Fibroblast of upper back skin (primary cell): ENCODE data around the gene TMOD1.
"Not testable (repeated sequence)": the region's sequence is repeated elsewhere in the genome, so short reads cannot be mapped to it uniquely, and the experiment has no call there.

Experiments used
- DNase-seq: peaks from one replicate; pipeline ENCODE4 v3.0.0-alpha.2; 2013

TMOD1 gene

DNA sequence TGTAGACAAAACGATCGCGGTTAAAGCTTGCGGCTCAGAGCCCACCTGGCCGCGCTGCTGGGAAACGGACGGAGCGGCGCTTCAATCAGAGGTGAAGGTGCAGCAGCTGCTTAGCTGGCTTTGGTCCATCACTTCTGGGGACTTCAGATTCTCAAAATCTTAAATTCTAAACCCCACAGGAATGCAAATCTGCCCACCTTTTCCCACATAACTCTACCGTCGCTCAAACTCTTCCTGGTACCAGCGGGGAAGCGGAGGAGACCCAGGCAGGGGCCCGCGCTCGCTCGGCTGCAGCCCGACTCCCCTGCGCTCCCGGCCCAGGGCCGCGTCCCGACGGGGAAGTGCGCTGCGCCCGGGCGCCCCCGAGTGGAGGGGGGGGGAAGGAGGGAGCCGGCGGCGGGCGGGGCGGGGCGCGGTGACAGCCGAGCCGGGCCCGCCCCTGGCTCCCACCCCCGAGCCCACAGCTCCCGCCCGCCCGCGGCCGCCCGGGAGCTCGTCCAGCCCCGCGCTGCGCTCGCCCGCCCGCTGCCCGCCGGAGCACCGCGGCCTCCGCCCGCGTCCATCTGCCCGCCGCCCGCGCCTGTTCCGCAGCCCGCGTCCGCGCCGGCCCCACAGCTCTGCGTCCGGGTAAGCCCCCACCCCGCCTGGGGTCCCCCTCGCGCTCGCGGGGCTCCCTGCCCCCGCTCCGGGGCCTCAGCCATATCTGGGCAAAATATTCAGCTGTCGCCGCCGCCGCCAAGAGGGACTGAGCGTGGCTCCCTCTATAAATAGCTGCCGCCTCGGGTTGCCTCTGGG is at the start of gene TMOD1:
TSS of gene TMOD1 (plus strand) at position 490 of the 795 bp plus-strand sequence. CDS start 22,523 bp downstream, outside the sequence.
- no peak for DNase-seq

DNA sequence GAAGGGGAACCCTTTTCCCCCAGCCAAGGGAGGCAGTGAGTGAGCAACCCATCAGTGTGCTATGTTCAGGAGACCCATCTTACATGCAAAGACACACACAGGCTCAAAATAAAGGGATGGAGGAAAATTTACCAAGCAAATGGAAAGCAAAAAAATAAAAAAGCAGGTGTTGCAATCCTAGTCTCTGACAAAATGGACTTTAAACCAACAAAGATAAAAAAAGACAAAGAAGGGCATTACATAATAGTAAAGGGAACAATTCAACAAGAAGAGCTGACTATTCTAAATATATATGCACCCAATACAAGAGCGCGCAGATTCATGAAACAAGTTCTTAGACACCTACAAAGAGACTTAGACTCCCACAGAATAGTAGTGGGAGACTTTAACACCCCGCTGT is 47.9 kb upstream of the TMOD1 start:
- not testable (repeated sequence) for DNase-seq

DNA sequence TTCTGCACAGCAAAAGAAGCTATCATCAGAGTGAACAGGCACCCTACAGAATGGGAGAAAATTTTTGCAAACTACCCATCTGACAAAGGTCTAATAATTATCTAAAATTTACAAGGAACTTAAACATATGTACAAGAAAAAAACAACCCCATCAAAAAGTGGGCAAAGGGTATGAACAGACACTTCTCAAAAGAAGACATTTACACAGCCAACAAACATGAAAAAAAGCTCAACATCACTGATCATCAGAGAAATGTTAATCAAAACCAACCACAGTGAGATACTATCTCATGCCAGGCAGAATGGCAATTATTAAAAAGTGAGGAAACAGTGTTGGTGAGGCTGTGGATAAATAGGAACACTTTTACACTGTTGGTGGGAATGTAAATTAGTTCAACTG is 44.6 kb upstream of the TMOD1 start:
- not testable (repeated sequence) for DNase-seq

DNA sequence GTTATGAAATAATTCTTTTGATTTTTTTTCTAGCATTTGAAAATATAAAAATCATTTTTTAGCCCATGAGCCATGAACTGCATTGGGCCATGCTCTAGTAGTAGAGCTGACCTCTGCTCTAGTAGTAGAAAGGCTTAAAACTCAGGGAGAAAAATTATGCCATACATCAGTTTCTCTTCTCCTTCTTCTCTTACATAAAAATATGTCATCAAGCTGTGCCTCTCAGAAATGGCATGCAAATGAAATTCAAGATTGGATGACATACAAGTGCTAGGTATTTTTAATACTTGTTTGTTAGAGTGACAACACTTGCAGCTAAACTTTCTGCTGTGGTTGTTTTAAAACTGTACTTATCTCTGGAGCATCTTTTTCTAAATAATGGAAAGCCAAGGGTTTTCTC is 42.1 kb upstream of the TMOD1 start:
- DNase-seq = no peak

- no peak for DNase-seq
Measured at GRCh38 chr9:97462159-97462558, 39.3 kb upstream of the TMOD1 start.

GRCh38 chr9:97462914-97463313 is 38.6 kb upstream of the TMOD1 start:
- DNase-seq = no peak

GRCh38 chr9:97468658-97469448 is 32.6 kb upstream of the TMOD1 start:
- peak; percentile 51 for DNase-seq

- DNase-seq = no peak
Measured at GRCh38 chr9:97470076-97470475, 31.4 kb upstream of the TMOD1 start.

DNA sequence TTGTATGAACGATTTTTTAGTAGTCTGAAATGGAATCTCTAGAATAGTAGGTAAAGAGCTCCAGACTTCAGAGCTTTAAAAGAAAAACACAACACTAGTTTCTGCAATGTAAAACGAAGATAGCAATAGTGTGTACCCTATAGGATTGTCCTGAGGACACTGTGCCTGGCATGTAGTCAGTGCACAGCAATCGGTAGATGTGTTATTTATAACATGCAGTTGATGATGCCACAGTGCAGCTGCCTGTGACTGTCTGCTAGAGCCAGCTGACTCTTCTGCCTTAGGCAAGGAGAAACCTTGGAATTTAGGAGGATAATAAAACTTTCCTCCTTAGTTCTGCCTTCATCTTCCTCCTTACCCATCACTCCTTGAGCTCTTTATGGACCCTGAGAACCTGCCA is 27.7 kb upstream of the TMOD1 start:
- DNase-seq = no peak

- DNase-seq = no peak
Measured at GRCh38 chr9:97474372-97474925, 27.0 kb upstream of the TMOD1 start.

GRCh38 chr9:97475059-97475458 is 26.4 kb upstream of the TMOD1 start:
- no peak for DNase-seq

GRCh38 chr9:97478301-97478981 is 23.0 kb upstream of the TMOD1 start:
- no peak for DNase-seq

DNA sequence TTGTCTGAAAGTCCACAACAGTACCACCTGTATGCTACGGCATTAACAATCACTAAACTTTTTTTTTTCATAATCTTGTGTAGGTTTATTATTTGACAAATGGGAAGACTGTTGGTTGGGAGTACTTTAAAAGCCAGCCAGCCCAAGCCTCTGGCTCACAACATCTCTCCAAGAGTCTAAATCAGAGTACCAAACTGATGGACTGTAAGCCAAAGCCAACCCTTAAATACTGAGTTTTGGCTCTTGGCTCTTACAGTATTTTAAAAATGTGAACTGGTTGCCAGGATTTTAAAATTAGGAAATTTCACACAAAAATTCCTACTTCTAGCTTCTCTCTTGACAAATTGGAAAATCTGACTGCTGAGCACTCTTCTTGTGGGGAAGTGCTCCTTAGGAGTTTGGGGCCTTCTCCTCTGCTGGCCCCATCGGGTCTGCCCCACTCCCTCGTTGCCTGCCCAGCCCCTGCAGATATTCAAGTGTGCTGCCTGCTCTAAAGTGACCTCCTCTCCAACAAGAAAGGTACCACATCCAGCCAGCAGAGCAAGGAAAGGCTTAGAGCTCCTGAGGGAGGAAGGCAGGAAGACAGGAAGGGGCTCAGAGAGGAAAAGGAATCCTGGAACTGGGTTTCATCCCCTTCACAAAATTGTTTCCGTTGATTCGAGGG is 21.8 kb upstream of the TMOD1 start:
- no peak for DNase-seq

DNA sequence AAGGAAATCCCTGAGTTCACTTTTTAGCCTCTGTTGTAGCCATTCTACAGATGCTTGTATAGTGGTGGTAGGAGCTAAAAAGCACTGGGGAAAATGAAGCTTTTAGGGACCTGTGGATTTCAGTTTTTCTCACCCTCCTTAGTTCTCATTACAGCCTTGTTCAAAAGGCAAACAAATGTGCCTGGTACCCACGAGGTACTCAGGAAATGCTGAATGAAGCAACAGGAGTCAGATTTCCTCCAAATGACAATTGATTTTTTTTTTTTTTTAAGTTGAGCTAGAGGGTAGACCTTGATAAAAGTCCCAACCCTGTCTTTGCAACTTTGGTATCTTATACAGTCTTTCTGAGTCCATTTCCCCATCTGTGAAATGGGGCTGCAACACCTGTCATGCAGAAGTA is 21.3 kb upstream of the TMOD1 start:
- DNase-seq = no peak

GRCh38 chr9:97480749-97481148 is 20.7 kb upstream of the TMOD1 start:
- DNase-seq = peak; percentile 18

DNA sequence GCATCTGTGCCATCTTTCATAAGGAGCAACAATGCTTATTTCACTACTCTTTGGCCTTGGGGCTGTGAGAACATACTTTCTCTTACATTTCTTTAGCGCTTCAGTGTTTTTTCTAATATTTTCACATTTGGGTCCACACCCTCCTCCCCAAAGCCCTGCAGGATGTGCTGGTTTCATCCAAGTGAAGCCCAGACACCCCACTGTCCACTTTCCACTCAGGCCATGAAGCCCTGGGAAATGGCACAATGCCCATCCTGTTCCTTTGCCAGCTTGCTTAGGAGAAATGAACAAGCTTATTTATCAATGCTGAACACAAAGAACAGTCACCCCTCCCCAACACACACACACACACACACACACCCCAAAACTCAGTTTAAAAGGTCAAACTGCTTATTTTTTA is 17.3 kb upstream of the TMOD1 start:
- no peak for DNase-seq

DNA sequence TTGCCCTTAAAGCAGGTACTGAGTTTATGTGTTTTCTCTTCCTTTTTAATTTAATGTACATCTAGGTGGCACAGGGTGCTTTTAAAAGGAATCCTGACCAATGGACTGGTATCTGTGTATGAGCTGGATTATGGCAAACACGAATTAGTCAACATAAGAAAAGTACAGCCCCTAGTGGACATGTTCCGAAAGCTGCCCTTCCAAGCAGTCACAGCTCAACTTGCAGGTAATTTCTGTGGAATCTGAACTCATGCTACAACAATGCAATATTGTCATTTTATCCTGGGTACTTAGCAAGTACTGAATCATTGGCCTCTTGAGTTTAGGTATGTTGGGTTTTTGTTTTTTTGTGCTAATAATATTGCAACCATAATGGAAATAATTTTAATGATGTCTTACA is 14.4 kb upstream of the TMOD1 start:
- DNase-seq = peak; percentile 4

- DNase-seq = no peak
Measured at GRCh38 chr9:97487861-97488260, 13.6 kb upstream of the TMOD1 start.

DNA sequence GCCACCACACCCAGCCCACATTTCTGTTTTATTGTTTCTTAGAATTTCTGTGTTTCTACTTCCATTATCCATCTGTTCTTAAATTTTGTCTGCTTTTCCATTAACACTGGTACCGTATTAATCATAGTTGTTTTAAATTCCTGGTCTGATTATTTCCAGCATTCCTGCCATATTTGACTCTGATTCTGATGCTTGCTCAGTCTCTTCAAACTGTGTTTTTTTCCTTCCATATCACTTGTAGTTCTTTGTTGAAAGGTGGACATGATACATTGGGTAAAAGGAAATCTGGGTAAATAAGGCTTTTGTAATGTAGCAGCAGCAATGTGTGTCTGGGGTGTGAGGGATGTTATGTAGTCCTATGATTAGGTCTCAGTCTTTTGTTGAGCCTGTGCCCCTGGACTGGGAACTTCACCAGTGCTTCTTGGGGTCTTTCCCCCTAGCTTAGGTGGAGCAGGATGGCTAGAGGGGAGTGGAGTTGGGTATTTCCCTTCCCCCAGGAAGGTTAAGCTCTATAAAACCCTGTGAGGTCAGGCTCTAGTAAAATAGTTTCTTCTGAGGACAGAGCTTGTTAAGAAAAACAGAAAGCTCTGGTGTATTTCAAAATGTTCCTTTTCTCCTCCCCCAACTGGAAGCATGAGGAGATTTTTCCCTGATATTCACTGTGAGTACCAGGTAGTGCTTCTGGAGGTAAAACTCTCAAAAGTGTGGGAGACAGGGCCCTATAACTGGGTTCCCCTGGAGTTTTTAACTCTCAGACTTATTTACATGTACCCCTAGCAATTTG is 10.1 kb upstream of the TMOD1 start:
- DNase-seq = no peak

- not testable (repeated sequence) for DNase-seq
Measured at GRCh38 chr9:97497558-97498375, 3.7 kb upstream of the TMOD1 start.

DNA sequence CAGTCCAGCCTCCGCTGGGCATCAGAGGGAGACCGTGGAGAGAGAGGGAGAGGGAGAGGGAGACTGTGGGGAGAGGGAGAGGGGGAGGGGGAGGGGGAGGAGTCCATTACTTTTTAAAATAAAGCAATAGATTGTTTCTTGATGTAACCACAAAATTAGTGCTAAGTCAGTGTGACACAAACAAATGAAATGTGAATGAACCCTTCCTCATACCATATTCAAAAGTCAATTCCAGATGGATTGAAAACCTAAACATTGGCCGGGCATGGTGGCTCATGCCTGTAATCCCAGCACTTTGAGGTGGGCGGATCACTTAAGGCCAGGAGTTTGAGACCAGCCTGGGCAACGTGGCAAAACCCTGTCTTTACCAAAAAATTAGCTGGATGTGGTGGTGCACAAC is 2.6 kb upstream of the TMOD1 start:
- not testable (repeated sequence) for DNase-seq
